ENCODE results near the gene MAGED1. TPM values are rescaled to one million over a fixed set of nuclear protein-coding genes. Genes with fewer than 3 reads are reported as not detected.

Gene MAGED1
- total RNA-seq, 1 donor from 2014 or later, result 28.9 TPM

- intact Hi-C loops (cut with micrococcal nuclease), result no loop called here
- DNase-seq (no peak), ATAC-seq (ENCODE audit: low read depth) (no peak)
- POLR2A ChIA-PET, result no interaction called here
- H3K27me3 Mint-ChIP-seq, result no peaks in the 10 kb centered on the region
- peaks cover 40% of the 10 kb centered on the region for H3K36me3 Mint-ChIP-seq (ENCODE audit: low read depth)
- TF ChIP-seq, protein P1, sequence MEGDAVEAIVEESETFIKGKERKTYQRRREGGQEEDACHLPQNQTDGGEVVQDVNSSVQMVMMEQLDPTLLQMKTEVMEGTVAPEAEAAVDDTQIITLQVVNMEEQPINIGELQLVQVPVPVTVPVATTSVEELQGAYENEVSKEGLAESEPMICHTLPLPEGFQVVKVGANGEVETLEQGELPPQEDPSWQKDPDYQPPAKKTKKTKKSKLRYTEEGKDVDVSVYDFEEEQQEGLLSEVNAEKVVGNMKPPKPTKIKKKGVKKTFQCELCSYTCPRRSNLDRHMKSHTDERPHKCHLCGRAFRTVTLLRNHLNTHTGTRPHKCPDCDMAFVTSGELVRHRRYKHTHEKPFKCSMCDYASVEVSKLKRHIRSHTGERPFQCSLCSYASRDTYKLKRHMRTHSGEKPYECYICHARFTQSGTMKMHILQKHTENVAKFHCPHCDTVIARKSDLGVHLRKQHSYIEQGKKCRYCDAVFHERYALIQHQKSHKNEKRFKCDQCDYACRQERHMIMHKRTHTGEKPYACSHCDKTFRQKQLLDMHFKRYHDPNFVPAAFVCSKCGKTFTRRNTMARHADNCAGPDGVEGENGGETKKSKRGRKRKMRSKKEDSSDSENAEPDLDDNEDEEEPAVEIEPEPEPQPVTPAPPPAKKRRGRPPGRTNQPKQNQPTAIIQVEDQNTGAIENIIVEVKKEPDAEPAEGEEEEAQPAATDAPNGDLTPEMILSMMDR (IDR thresholded peaks at IDR 0.05), result no peak
- no peak overlapping the region for H3K4me3 Mint-ChIP-seq
- H3K4me1 Mint-ChIP-seq, result peaks cover 5% of the 10 kb centered on the region
- peaks cover 3% of the 10 kb centered on the region for H3K9me3 Mint-ChIP-seq
- CTCF ChIA-PET, result no interaction called here
- no peak overlapping the region for H3K27ac Mint-ChIP-seq
Measured at GRCh38 chrX:51852621-51853020, 40.8 kb upstream of the MAGED1 start.

- H3K4me1 Mint-ChIP-seq, result peaks cover 5% of the 10 kb centered on the region
- CTCF ChIA-PET, result no interaction called here
- intact Hi-C loops (cut with micrococcal nuclease), result no loop called here
- peaks cover 38% of the 10 kb centered on the region for H3K36me3 Mint-ChIP-seq (ENCODE audit: low read depth)
- no peaks in the 10 kb centered on the region for H3K27me3 Mint-ChIP-seq
- DNase-seq (no peak), ATAC-seq (ENCODE audit: low read depth) (no peak)
- TF ChIP-seq, protein P1 (IDR thresholded peaks at IDR 0.05), result no peak
- H3K4me3 Mint-ChIP-seq, result no peak overlapping the region
- no peak overlapping the region for H3K27ac Mint-ChIP-seq
- H3K9me3 Mint-ChIP-seq, result peaks cover 3% of the 10 kb centered on the region
- POLR2A ChIA-PET, result no interaction called here
Measured at GRCh38 chrX:51853251-51853650, 40.2 kb upstream of the MAGED1 start.

DNA sequence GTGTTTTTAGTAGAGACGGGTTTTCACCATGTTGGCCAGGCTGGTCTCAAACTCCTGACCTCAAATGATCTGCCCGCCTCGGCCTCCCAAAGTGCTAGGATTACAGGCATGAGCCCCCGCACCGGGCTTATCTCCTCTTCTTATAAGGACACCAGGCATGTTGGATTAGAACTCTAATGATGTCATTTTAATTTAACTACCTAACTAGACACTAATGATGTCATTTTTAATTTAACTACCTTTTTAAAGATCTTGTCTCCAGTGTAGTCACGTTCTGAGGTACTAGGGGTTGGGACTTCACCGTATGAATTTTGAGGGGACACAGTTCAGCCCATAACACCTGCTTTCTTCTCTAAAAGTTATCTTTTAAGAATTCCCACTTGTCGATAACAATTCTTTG is 37.7 kb upstream of the MAGED1 start:
- no peak for DNase-seq
- Mint-ChIP-seq H3K4me3 (no peak overlapping the region), H3K36me3 (ENCODE audit: low read depth) (peaks cover 41% of the 10 kb centered on the region), H3K9me3 (peaks cover 3% of the 10 kb centered on the region), H3K4me1 (peaks cover 5% of the 10 kb centered on the region), H3K27ac (no peak overlapping the region), H3K27me3 (no peaks in the 10 kb centered on the region)
- TF ChIP-seq, protein P1 (IDR thresholded peaks at IDR 0.05), result no peak
- ChIA-PET CTCF (no interaction called here), POLR2A (no interaction called here)
- no peak for ATAC-seq (ENCODE audit: low read depth)
- intact Hi-C loops (cut with micrococcal nuclease), result no loop called here

DNA sequence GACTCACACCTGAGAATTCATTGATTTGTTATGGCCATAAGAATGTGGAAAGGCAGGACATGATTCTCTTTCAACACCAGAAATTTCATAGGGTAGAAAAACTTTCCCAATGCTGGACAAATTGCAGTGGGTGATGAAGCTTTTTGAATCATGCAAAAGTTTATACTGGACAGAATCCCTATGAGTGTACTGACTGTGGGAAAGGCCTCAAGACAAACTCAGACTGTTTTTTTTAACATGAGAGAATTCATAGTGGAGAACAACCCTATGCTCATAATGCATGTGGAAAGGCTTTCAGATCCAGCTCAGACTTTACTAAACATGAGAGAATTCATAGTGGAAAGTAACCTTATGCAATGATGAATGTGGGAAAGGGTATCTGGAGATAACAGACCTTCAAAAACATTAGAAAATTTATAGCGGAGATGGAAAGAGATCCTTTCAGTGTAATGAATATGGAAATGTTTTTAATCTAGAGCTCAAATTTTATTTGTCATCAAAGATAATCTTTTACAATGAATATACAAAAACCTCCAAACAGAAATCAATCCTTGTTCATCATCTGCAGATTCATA is 36.2 kb upstream of the MAGED1 start:
- no peak overlapping the region for H3K4me3 Mint-ChIP-seq
- CTCF ChIA-PET, result no interaction called here
- no peak overlapping the region for H3K27ac Mint-ChIP-seq
- H3K27me3 Mint-ChIP-seq, result no peaks in the 10 kb centered on the region
- H3K36me3 Mint-ChIP-seq (ENCODE audit: low read depth), result peaks cover 38% of the 10 kb centered on the region
- no peak for ATAC-seq (ENCODE audit: low read depth)
- TF ChIP-seq, protein P1 (IDR thresholded peaks at IDR 0.05), result no peak
- POLR2A ChIA-PET, result no interaction called here
- no peak for DNase-seq
- no peaks in the 10 kb centered on the region for H3K4me1 Mint-ChIP-seq
- intact Hi-C loops (cut with micrococcal nuclease), result no loop called here
- H3K9me3 Mint-ChIP-seq, result peaks cover 3% of the 10 kb centered on the region

- TF ChIP-seq, protein P1 (IDR thresholded peaks at IDR 0.05), result no peak
- H3K27ac Mint-ChIP-seq, result no peak overlapping the region
- peaks cover 3% of the 10 kb centered on the region for H3K4me1 Mint-ChIP-seq
- H3K36me3 Mint-ChIP-seq (ENCODE audit: low read depth), result peaks cover 24% of the 10 kb centered on the region
- DNase-seq (no peak), ATAC-seq (ENCODE audit: low read depth) (no peak)
- peaks cover 8% of the 10 kb centered on the region for H3K9me3 Mint-ChIP-seq
- ChIA-PET POLR2A (no interaction called here), CTCF (interaction anchor here (0.6 kb wide), 1 partner anchor 524 kb away, joined by 3 read pairs; no protein-coding TSS in a partner anchor)
- H3K27me3 Mint-ChIP-seq, result no peaks in the 10 kb centered on the region
- intact Hi-C loops (cut with micrococcal nuclease), result no loop called here
- H3K4me3 Mint-ChIP-seq, result no peak overlapping the region
Measured at GRCh38 chrX:51860679-51861078, 32.7 kb upstream of the MAGED1 start.

All from activated B cell treated with CpG ODN at 0.5 μM for 24 hours (primary cell).